Activated CD4-positive, alpha-beta T cell treated with anti-CD3 and anti-CD28 coated beads for 4 hours (primary cell): ENCODE data around the gene CSK.

ENCODE experiments used
- DNase-seq, 2 donors: peaks; one replicate each; pipeline ENCODE4 v3.0.0-alpha.2; 2020

The CSK gene

DNA sequence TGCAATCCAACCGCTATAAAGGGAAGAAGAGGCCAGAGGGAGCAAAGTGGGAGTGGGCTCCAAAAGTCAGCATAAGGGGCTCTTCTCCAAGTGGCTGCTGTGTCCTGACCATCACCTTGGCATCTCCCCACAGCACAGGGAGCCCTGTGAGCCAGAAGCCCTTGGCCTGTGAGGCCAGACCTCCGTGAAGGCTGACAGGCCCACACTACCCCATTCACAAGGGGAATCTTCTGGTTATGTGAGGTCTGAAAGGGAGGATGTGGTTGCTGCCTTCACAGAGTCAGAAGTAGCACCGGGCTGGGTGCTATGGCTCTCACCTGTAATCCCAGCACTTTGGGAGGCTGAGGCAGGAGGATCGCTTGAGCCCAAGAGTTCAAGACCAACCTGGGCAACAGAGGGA, 63.7 kb downstream of the CSK start:
- DNase-seq, result no peak

DNA sequence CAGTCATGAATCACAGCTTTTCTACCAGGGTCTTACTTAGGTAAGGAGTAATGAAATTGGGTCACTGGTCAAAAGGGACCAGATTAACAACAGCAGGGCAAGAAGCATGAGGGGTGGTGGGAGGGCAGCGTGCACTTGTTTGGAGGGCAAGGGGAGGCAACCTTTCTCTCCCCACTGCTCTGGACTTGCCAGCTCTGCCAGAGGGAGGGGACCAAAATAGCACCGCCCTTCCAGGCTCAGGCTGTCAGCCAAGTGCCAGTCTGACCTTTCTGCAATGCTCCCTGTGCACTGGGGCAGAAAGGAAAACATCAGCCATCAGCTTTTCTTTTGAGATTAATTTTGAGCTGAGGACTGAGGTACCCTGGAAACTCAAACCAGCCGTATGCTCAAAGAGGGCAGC, 65.6 kb downstream of the CSK start:
- no peak for DNase-seq

DNA sequence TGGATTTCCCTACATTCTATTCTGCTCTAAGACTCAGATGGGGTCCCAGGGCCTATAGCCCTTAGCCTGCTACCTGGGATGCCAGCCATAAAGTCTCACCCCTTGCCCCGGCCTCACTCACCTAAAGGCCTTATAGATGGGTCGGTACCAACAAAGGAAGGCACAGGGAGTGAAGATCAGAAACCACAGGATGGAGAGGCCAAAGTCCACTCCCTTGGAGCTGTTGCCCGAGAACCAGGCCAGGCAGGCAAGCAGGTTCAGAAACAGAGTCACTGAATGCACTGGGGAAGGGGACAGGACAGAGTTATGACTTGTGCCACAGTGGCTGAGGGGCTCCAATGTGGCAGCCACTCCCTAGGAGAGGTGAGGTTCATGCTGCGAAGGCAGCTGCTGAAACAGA, 68.5 kb downstream of the CSK start:
- no peak for DNase-seq

DNA sequence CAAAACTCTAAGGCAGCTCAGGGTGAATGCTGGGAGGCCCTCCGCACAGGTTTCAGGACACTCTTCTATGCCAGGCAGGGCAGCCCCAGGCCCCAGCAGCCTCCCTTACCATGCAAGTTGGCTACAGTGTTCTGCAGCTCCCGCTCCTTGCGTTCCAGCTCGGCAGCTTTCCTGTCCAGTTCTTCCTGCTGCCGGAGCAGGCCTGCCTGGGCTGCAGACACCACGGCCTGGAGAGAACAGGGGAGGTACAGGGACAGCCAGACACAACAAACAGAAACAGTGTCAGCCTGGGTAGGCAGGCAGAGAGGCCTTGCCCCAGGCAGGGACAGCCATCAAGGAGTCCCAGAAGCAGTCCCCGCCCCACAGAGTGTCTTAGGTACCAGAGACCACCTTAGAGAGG, 70.1 kb downstream of the CSK start:
- DNase-seq, result no peak
